GM08714 (cell line): ENCODE results near the gene MIA2.
"Not testable (repeated sequence)": the region's sequence is repeated elsewhere in the genome, so short reads cannot be mapped to it uniquely, and the experiment has no call there.

Experiments
- H3K4me3 ChIP-seq: fragments of 200-500 bp; sonication (Bioruptor generic); 2 replicates; pipeline ENCODE4 v1.5.1; 2014; ENCODE audit warnings: mild to moderate bottlenecking, low read length, inconsistent platforms
- ZNF274 ChIP-seq: IDR thresholded peaks from 2 replicates; pipeline ENCODE4 v1.6.1; 2012; ENCODE audit warnings: mild to moderate bottlenecking, low read depth, low read length

The MIA2 gene

GRCh38 chr14:39233680-39234326 is at the start of gene MIA2:
TSS of gene MIA2 (plus strand) at chr14:39233915. CDS start at chr14:39234115, 200 bp downstream.
- TF ChIP-seq ZNF274 = no peak
- no peak within 1 kb of the TSS for H3K4me3 ChIP-seq

- TF ChIP-seq ZNF274 = no peak
- H3K4me3 ChIP-seq = no peak overlapping the region
These were observed 49.0 kb upstream of the MIA2 start for GRCh38 chr14:39184628-39185255.

GRCh38 chr14:39185256-39186049 is 48.3 kb upstream of the MIA2 start:
- TF ChIP-seq ZNF274 = no peak
- no peak overlapping the region for H3K4me3 ChIP-seq

- no peak for TF ChIP-seq ZNF274
- H3K4me3 ChIP-seq = no peak overlapping the region
These were observed 46.7 kb upstream of the MIA2 start for GRCh38 chr14:39186941-39187525.

GRCh38 chr14:39203659-39204606 is 29.8 kb upstream of the MIA2 start:
- no peak overlapping the region for H3K4me3 ChIP-seq
- no peak for TF ChIP-seq ZNF274

- not testable (repeated sequence) for H3K4me3 ChIP-seq
These were observed 26.3 kb upstream of the MIA2 start for GRCh38 chr14:39207430-39207829.

GRCh38 chr14:39211109-39211741 is 22.5 kb upstream of the MIA2 start:
- no peak for TF ChIP-seq ZNF274

GRCh38 chr14:39212034-39212433 is 21.7 kb upstream of the MIA2 start:
- no peak overlapping the region for H3K4me3 ChIP-seq
- no peak for TF ChIP-seq ZNF274

More at GRCh38 chr14:39211109-39211741, 22.5 kb upstream of the MIA2 start:
- no peak overlapping the region for H3K4me3 ChIP-seq

- TF ChIP-seq ZNF274 = no peak
- H3K4me3 ChIP-seq = no peak overlapping the region
These were observed 21.0 kb upstream of the MIA2 start for GRCh38 chr14:39212693-39213092.

- no peak for TF ChIP-seq ZNF274
- H3K4me3 ChIP-seq = no peak overlapping the region
These were observed 16.4 kb upstream of the MIA2 start for GRCh38 chr14:39217214-39217879.

GRCh38 chr14:39218171-39218769 is 15.4 kb upstream of the MIA2 start:
- no peak for TF ChIP-seq ZNF274
- H3K4me3 ChIP-seq = no peak overlapping the region

- no peak for TF ChIP-seq ZNF274
- H3K4me3 ChIP-seq = no peak overlapping the region
These were observed 14.6 kb upstream of the MIA2 start for GRCh38 chr14:39219075-39219499.

- H3K4me3 ChIP-seq = not testable (repeated sequence)
These were observed 13.2 kb upstream of the MIA2 start for GRCh38 chr14:39220473-39220872.
